Stimulated activated CD4-positive, alpha-beta T cell treated with anti-CD3 and anti-CD28 coated beads, Interleukin-2, amount 100 ng/mL, for 48 hours (primary cell): ENCODE data around the gene SLC25A48.

Source experiments
- DNase-seq, 2 donors: peaks; one replicate each; pipeline ENCODE4 v3.0.0-alpha.2; 2020

Gene SLC25A48

DNA sequence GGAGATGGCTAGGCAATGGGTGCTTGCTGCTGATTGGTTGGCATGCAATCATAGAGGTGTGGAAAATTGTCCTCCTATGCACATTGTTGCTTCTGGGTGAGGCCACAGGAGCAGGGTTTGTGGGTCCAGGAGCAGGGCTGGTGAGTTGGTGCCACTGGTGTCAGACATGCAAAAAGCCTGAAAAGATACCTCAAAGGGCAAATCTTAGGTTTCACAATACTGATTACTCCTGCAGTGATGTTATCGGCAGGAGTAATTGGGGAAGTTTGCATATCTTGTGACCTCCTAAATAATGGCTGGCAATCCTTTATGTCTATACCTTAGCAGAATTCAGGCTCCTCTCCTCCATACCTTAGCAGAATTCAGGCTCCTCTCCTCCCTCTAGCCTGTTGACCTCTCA lies 25.2 kb downstream of the SLC25A48 start:
- DNase-seq, result no peak

DNA sequence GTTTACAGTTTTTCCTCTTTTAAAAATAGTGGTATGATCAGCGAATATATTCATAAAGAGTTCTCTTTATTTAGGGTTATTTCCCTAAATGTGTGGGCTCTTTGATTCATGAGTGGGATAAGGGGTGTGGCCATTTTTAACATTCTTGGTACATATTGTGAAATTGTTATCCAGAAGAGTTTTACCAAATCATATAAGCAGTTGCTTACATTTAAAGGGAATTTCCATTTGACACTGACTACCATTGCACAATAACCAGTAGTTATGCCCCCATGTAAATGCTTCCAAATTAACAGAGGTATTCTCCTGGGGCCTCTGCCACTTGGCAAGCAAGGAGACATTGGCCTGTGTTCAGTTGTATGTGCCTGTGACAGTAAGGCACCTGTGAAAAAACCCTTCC lies 27.2 kb downstream of the SLC25A48 start:
- DNase-seq, result no peak

DNA sequence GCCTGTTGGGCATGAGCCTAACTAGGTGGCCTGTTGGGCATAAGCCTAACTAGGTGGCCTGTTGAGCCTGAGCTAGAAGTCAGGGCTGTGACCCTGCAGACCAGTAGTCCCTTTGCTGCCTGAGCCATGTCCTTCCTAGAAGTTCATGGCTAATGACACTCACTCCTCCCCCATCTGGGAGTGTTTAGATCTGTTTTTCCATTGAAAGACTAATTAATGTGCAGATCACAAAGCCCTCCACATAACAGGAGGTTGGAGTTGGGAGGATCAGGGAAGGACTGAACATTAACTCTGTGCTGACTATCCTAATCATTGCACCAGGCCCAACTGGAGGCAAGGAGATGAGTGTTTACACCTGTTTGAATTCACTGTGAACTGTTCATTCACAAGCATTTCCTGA lies 27.6 kb downstream of the SLC25A48 start:
- DNase-seq, result no peak

DNA sequence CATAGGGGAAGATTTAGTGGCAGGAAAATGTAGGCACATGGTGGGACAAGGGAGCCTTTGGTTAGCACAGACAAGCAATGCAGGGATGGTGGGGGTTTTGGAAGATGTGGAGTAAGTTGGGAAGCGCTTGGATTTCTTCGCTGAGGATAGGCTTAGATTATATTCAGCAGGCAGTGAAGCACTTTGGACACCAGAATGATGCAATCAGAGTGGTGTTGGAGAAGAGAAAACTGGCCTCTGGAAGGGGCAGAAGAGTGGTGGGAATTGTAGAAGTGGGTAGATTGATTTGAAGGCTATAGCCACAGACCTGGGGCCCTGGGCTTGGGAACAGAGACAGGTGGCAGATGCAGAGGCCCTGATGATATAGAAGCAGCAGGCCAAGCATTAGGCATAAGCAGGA lies 28.3 kb downstream of the SLC25A48 start:
- DNase-seq, result no peak

DNA sequence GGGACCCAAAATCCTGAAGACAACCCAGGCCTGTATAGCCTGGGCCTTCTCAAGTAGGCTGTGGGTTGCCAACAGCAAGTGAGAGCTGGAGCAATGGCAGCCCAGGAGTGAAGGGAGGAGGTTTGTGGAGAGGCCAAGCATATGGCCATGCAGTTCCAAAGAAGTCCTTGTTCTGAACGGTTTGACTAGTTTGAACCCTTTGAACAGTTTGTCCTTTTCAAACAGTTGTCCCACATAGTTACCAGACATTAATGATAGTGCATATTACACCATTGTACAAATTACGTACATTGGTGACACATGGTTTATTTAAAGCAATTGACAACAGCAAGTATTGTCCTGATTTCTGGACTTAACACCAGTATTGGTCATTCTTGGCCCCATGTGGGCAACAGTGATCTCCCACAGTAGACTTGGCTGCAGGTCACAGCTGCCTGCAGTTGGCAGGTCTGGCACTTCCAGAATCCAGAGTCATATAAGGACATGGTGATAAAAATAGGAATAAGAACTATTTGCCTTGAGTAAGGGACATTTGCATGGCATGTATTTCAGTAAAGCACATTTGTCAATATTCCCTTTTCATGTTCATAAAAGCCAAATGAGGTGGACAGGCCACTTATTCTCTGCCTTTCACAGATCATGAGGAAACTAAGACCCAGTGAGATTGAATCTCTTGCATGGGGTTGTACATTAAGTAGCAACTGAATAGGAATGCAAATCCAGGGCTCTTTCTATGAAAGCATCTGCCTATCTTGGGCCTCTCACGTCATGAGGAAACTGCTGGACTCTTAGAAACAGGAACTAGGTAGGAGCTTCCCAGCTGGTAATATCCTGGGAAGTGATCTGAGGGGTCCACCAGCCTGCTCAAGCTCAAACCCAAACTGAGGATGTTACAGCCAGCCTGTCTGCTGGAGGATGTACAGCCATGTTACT lies 30.3 kb downstream of the SLC25A48 start:
- no peak for DNase-seq

DNA sequence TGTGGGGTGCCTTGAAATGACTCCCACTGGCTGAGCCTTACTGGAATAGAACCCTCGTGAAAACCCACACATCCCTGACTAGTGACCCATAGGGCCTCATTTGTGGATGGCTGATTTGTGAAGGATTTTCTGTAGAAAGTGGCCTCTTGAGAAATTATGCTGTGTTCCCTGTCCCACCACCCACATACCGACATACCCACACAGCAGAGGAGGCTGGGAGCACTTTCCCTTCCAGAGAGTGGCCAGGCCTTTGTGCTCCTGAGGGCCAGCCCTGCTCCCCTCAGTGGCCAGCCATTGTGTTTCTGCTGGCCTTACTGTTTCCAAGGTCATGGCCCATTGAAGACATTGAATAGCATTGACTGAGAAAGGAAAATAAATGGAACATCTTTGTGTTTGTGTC lies 31.6 kb downstream of the SLC25A48 start:
- DNase-seq, result no peak

DNA sequence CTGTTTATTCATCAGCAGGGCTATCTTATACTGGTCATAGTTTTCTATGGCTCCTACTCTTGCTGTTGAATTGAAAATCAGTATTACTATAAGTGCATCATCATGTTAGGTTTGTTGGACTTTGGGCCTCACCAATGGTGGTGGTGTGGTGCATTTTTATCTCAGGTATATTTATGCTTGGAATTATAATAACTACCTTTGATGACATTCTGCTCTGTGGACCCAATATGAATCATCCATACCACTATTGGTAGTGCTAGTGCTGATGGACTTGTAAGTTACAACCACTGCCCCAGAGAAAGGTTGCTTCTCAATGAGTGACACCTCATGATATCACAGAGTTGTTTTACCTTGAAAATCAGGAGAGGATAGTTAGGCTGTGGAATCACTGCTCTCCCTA lies 33.1 kb downstream of the SLC25A48 start:
- DNase-seq, result no peak

DNA sequence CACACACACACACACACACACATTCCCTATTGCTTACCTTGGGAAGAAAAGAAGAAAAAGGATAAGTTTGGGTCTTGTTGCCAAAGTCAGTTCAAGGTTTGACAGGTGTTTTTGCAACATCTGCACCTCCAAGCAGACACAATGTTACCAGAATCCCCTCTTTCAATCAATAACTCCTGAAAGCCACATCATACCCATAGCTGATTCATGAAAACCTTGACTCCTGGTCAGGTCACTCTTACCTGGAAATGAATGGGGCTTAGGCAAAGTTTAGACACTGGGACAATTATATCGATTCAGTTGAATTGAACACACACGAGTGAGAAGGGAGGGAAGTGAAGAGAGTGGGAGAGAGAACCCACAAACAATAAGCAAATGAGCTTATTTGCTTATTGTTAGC lies 34.2 kb downstream of the SLC25A48 start:
- no peak for DNase-seq

DNA sequence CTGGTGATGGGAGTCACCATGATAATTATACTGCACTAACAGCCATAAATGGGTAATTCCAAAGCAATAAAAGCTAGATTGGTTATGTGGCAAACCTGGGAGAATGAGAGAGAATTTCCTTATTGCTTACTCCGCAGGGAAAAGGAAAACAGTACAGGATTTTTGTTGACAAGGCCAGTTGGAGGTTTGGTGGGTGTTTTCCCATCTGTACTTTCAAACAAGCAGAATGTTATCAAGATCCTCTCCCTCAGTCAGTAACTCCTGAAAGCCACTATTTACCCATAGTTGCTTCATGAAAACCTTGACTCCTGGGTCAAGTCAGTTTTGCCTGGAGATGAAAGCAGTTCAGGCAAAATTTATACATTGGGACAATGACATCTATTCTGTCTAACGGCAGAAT lies 34.8 kb downstream of the SLC25A48 start:
- DNase-seq, result no peak

DNA sequence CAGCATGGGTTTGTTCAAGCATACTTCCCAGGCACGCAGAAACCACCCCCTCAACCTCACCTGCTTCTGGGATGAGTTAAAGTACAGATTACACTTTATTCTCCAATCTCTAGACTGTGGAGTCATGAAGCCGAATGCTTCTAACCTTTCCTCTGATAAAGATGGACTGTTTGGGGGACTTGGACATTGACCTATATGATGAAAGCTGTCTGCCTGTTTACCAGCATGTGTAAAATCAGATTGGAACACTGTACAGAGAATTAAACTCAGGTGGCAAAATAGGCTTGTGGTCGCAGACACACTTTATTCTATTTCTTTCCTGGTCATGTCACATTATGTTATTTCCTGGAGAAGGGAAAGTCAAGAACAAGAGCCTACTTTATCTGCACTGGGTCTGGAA lies 35.5 kb downstream of the SLC25A48 start:
- no peak for DNase-seq

DNA sequence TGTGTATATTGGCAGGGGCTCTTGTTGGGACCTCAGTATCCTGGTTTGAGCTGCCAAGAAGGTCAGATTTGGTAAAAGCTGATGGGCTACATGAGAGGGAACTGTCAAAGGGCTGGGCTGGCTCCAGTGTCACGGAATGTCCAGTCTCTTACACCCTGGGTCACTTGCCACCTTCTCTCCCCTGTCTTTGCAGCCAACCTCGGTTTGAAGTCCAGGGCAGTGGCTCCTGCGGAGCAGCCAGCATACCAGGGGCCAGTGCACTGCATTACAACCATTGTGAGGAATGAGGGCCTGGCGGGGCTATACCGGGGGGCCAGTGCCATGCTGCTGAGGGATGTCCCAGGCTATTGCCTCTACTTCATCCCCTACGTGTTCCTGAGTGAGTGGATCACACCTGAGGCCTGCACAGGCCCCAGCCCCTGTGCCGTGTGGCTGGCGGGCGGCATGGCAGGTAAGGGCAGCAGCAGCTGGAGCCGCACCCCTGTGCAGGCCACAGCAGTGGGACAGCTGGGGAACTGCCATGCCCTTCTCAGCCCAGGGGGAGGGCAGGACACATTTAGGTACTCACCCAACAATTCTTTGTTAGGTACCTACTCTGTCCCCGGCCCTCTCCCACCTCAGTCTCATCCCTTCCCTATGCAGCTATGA lies 36.9 kb downstream of the SLC25A48 start:
- DNase-seq, result no peak

DNA sequence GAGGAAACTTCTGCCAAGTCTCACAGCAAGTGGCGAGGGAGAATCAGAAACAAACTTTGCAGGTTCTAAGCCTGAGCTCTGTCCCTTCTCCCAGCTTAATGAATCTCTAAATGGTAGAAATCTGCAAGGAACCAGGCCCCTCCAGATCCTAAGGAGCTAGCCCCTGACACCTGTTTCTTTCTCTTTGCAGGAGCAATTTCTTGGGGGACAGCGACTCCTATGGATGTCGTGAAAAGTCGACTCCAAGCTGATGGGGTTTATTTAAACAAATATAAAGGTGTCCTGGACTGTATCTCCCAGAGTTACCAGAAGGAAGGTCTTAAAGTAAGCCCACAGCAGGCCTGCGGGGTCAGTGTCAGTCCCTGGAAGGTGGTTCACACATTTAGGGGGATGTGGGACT lies 39.4 kb downstream of the SLC25A48 start:
- DNase-seq, result no peak

DNA sequence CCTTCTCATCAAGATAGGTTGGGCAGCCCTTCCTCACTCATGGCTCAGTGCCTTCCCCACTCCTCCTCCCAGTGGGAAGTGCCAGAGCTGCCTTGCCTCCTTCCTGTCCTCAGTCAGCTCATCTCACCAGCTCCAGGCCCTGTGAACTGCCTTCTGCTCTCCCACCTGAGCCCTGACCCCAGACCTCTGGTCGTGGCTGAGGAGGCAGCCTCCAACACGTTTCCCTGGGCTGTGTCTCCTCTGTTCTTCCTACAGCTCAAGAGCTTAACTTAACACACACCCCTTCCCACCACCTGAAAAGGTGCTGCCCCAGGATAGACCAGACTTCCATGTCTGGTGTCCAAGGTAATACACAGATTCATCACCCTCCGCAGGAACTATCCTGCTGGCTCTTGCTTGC lies 40.0 kb downstream of the SLC25A48 start:
- no peak for DNase-seq

DNA sequence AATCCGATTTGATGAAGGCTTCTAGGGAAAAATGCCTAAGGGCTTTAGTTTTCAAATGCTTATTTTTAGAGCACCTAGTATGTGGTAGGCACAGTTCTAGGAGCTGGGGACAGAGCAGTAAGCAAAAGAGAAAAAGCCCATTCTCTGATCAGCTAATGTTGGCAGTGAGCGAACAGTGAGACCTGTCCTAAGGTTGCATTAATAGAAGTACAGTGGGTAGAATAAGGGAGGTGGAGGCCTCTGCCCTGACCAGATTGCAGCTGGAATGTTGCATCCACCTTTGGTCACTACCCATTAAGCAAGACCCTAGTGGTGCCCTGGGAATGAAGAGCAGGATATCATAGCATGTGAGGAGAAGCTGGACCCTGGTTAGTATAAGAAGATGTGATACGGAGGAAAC lies 41.1 kb downstream of the SLC25A48 start:
- DNase-seq, result no peak

DNA sequence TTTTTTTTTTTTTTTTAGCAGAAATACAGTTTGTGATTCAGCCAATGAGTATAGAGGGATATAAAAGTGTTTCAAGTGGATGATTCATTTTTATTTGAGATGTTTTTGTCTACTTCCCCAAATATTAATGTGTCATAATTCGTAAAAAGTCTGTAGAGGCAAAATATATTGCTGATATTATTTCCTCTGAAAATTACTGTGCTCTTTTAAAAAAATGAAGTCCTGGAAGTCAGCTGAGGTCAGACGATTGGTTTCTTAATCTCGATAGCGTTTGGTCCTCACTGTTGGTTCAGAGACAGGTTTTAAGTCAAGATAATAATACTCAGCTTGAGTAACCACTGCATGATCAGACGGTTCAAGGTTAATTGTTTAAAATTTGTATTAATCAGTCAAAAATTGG lies 41.7 kb downstream of the SLC25A48 start:
- DNase-seq, result no peak

DNA sequence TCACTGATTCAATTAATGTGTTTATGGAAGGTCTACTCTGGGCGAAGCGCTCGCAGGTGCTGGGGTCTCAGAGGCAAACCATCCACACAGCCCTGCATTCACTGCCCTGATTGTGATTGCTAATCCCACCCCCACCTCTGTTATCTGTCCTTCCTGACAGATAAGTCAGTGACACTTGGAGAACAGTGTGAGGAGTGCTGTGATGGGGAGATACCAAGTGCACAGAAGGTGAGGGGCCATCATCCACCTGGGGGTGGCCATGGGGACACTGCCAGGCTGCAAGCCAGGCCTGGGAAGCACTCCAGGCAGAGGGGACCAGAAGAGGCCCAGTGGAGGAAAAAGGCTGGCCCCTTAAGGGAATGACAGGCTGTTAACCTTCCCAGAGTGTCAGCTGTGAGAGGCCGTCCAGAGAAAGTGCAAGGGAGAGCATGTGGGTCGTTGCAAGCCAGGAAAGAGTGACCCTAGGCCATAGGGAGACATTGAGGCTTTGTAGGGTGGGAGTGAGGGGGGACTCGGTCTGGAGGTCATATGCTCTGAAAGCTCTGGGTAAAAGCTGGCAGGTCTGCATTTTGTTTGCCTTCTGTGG lies 43.2 kb downstream of the SLC25A48 start:
- no peak for DNase-seq

DNA sequence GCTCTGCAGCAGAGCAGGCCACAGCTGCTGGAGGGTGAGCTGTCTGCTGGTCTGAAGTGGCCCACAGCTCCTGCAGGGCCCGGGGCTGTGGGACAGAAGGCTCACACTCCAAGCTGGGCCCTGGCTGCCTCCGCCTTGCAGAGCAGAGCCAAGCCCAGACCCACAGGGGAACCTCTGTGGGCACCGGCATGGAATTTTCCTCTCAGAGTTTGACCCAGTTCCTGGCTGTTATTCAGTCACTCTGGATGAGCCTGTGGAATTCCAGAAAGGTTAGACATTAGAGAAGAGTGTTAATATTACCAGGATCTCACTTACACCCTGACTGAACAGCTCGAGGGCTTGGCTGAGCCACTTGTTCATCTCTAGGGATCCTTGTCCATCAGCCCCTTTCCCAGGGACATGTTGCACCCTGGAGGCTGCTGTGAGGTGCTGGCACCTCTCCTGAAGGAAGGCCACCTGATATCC lies 43.7 kb downstream of the SLC25A48 start:
- DNase-seq, result no peak

DNA sequence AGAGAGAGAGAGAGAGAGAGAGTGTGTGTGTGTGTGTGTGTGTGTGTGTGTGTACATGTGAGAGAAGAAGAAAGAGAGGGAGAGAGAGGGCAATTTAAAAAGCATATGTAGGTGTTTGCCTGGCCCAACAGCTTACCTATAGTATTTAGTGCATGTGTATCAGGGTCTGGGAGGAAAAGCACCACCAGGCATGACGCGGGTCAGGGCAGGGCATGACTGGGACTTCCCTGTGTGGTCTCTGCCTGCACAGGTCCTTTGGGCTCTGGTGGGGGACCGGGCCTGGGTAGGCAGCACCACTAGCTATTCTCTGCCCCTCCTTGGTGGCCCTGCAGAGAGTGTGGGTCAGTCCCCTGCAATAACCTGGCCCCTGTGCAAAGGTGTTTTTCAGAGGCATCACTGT lies 45.1 kb downstream of the SLC25A48 start:
- DNase-seq, result no peak

DNA sequence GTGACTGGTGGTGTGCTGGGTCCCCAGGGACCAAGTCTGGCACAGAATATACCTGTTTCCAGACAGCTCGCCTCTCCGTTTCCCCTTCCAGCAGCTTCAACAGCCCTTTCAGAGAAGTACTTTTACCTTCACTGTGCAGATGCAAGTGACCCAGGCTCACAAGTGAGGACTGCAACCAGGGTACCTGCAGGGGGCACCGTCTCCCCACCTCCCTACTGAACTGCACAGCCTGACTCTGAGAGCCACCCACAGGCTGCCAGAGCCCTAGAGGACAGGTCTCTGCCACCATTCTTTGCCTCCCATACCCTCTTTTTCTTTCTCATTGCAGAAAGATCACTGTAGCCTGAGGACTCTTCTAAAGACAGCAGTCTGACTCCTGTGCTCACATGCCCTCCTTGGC lies 45.8 kb downstream of the SLC25A48 start:
- no peak for DNase-seq

DNA sequence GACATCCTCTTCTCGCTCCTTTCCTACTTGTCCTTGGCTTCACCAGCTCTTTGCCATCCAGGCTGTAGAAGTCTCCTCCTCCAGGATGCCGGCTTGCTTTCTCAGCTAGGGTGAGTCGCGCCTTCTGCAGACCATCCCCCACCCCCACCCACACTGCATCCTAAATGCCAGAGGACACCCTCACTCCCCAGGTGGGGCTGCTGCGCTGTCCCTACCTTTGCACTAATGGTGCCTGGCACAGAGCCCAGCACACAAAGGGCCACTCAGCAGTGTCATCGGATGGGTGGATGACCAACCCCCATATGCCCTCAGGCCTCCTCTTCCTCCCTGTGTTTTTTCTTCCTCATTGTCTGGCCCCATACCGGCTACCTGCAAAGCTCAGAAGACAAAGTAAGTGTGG lies 46.3 kb downstream of the SLC25A48 start:
- DNase-seq, result no peak

DNA sequence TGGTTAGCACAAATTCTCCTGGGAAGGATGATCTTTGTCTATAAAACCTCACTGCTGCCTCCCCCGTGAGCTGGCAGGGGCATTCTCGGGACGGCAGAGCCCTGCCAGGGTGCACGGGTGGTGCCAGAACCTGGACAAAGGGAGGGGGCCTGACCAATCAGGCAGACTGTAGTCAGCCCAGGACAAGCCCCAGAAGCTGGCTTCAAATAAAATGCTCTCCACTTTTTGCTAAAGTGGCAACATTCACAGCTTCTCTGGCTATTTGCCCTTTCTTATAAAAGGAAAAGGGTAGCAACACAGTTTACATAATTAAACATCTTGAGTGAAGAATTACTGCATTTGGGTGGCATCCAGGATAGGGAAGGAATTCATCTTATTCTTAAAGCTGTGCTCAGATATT lies 46.8 kb downstream of the SLC25A48 start:
- no peak for DNase-seq

DNA sequence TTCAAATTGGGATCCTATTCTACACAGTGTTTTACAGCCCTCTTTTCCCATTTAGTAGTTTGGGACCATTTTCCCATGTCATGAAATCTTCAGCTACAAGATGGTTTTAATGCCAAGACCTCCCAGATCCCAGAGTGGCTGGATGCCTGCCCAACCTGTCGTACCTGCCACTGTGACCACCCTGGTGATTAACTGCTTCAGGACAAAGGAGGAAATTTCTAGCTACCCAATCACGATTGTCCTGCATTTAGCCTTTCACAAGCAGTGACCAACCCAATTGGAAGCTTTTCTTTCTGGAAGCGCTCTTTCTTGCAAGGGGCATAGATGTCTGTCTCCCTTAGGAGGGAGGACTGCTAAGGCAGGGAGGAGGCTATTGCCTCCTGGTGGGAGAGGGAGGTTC lies 47.4 kb downstream of the SLC25A48 start:
- DNase-seq, result no peak

DNA sequence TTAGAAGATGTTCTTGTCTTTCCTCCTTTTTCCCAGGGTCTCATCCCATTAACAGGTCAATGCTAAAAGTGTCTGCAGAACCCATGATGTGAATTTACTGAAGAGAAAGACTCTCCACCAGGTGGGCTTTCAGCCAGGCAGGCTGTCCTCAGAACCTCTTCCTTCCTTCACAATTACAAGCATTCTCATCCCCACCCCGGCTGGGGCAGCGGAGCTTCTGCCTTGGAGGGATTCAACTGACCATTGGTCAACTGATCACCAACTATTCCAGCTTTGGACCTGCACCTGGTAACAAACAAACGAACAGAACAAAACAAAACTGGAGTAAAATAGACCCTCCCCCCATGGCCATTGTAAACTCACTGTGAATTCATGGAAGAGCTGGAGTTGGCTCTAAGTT lies 48.6 kb downstream of the SLC25A48 start:
- DNase-seq, result no peak

DNA sequence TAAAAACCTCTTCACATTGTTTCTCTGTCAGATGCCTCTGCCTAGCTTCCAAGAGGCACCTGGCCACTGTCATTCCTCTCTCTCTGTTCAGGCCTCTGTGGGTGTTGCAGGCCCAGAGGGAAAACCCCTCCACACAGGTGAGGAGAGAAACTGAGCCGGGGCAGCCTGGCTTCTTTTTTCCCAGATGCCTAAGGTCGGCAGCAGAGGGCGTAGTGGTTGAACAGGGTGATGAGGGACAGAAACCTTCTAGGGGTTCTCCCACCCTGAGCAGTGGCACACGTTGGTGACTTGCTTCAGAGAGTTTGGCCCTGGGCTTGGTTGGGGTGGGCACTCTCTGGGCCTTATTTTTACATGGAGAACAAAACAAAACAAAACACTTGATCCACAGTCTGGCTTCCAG lies 49.0 kb downstream of the SLC25A48 start:
- no peak for DNase-seq
